Nephron (organoid): ENCODE results near the gene MYOM3.

Source experiments
- H3K27ac Mint-ChIP-seq, 3 experiments: 2 replicates each; pipeline ENCODE4 v1.8.0; 2020; ENCODE audit warnings: mixed read lengths in 3 of 3, mild to moderate bottlenecking in 2 of 3, moderate library complexity in 1 of 3
- H3K27me3 Mint-ChIP-seq: 2 replicates; pipeline ENCODE4 v1.8.0; 2021; ENCODE audit warnings: low read depth, mild to moderate bottlenecking, moderate library complexity, mixed read lengths
- H3K36me3 Mint-ChIP-seq: 2 replicates; pipeline ENCODE4 v1.8.0; 2020; ENCODE audit warnings: low read depth, mixed read lengths
- H3K4me1 Mint-ChIP-seq: 2 replicates; pipeline ENCODE4 v1.8.0; 2020; ENCODE audit warnings: mixed read lengths
- H3K4me3 Mint-ChIP-seq, 3 experiments: 2 replicates each; pipeline ENCODE4 v1.8.0; 2020; ENCODE audit warnings: mild to moderate bottlenecking in 3 of 3, mixed read lengths in 3 of 3, moderate library complexity in 2 of 3
- H3K9me3 Mint-ChIP-seq: 2 replicates; pipeline ENCODE4 v1.8.0; 2020; ENCODE audit warnings: mixed read lengths
- TF ChIP-seq, protein P1 (sequence below), 3 experiments: fragments of 200-600 bp; sonication (generic); IDR thresholded peaks; one replicate each; pipeline ENCODE4 v1.5.0; 2021; ENCODE audit warnings: antibody characterized with exemption in 3 of 3; ENCODE audit not compliant: unreplicated experiment in 3 of 3

The MYOM3 gene

GRCh38 chr1:24077278-24077978 is 34.5 kb downstream of the MYOM3 start:
- Mint-ChIP-seq H3K9me3 (no peaks in the 10 kb centered on the region), H3K27me3 (no peaks in the 10 kb centered on the region), H3K27ac (no peak overlapping the region), H3K4me1 (no peaks in the 10 kb centered on the region), H3K4me3 (no peak overlapping the region), H3K36me3 (no peaks in the 10 kb centered on the region)
- TF ChIP-seq, protein P1, sequence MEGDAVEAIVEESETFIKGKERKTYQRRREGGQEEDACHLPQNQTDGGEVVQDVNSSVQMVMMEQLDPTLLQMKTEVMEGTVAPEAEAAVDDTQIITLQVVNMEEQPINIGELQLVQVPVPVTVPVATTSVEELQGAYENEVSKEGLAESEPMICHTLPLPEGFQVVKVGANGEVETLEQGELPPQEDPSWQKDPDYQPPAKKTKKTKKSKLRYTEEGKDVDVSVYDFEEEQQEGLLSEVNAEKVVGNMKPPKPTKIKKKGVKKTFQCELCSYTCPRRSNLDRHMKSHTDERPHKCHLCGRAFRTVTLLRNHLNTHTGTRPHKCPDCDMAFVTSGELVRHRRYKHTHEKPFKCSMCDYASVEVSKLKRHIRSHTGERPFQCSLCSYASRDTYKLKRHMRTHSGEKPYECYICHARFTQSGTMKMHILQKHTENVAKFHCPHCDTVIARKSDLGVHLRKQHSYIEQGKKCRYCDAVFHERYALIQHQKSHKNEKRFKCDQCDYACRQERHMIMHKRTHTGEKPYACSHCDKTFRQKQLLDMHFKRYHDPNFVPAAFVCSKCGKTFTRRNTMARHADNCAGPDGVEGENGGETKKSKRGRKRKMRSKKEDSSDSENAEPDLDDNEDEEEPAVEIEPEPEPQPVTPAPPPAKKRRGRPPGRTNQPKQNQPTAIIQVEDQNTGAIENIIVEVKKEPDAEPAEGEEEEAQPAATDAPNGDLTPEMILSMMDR (IDR thresholded peaks at IDR 0.05; ENCODE audit: unreplicated experiment in 3 of 3): no peak

DNA sequence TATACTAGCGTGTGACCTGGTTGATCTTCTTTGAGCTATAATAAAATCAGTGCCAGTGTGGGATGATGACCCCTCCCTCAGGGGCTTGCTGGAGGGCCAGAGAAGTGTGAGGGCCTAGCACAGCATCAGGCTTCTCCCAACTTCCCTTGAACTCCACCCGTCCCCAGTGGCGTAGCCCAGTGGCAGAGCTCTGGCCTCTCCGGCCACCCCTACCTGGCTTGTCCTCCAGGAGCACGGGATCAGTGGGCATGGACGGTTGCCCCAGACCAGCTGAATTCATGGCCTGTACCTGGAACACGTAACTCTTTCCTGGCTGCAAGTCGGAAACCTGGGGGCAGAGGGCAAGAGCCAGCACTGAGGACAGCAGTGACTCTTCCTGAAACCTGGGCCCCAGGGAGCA is 36.0 kb downstream of the MYOM3 start:
- H3K4me3 Mint-ChIP-seq: no peak overlapping the region
- H3K27me3 Mint-ChIP-seq: peaks cover 3% of the 10 kb centered on the region
- H3K4me1 Mint-ChIP-seq: peaks cover 1% of the 10 kb centered on the region
- no peak overlapping the region for H3K27ac Mint-ChIP-seq
- TF ChIP-seq, protein P1 (IDR thresholded peaks at IDR 0.05; ENCODE audit: unreplicated experiment in 3 of 3): no peak
- H3K9me3 Mint-ChIP-seq: no peaks in the 10 kb centered on the region
- H3K36me3 Mint-ChIP-seq: no peaks in the 10 kb centered on the region

DNA sequence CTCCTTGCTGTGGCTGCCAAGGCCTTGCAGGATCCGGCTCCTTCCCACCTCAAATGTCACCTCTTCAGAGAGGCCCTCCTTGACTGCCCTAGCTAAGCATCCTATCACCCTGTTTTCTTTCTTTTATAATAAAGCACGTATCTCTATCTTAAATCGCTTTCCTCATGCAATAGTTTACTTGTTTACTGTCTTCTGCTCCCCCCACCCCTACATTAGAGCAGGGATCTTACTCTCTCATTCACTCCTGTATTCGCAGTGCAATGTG is 36.4 kb downstream of the MYOM3 start:
- no peak overlapping the region for H3K4me3 Mint-ChIP-seq
- H3K36me3 Mint-ChIP-seq: no peaks in the 10 kb centered on the region
- H3K4me1 Mint-ChIP-seq: peaks cover 5% of the 10 kb centered on the region
- TF ChIP-seq, protein P1 (IDR thresholded peaks at IDR 0.05; ENCODE audit: unreplicated experiment in 3 of 3): no peak
- H3K27ac Mint-ChIP-seq: no peak overlapping the region
- no peaks in the 10 kb centered on the region for H3K9me3 Mint-ChIP-seq
- H3K27me3 Mint-ChIP-seq: peaks cover 3% of the 10 kb centered on the region

GRCh38 chr1:24074817-24075589 is 36.9 kb downstream of the MYOM3 start:
- Mint-ChIP-seq H3K9me3 (no peaks in the 10 kb centered on the region), H3K4me3 (no peak overlapping the region), H3K4me1 (peaks cover 5% of the 10 kb centered on the region), H3K36me3 (no peaks in the 10 kb centered on the region), H3K27me3 (peaks cover 3% of the 10 kb centered on the region), H3K27ac (no peak overlapping the region)
- TF ChIP-seq, protein P1 (IDR thresholded peaks at IDR 0.05; ENCODE audit: unreplicated experiment in 3 of 3): no peak

DNA sequence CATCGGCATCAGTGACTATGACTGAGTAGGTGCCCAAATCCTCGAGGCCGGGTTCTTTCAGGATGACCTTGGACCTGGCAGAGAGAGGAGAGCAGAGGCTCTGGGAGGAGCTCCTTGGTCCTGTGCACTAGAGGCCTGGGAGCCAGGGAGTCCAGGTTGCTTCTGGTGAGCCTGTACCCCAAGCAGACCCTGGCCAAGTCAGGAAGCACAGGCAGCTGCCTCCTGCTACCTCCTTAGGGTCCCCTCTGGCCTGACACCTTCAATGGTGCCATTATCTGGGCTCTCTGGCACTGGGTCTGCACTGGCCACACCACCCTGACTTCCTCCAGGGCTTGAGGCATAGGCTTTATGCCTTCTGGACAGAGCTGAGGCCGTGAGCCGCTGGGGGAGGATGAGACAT is 37.7 kb downstream of the MYOM3 start:
- no peaks in the 10 kb centered on the region for H3K36me3 Mint-ChIP-seq
- peaks cover 5% of the 10 kb centered on the region for H3K4me1 Mint-ChIP-seq
- no peak overlapping the region for H3K4me3 Mint-ChIP-seq
- peaks cover 3% of the 10 kb centered on the region for H3K27me3 Mint-ChIP-seq
- H3K27ac Mint-ChIP-seq: no peak overlapping the region
- TF ChIP-seq, protein P1 (IDR thresholded peaks at IDR 0.05; ENCODE audit: unreplicated experiment in 3 of 3): no peak
- no peaks in the 10 kb centered on the region for H3K9me3 Mint-ChIP-seq

- H3K27me3 Mint-ChIP-seq: peaks cover 3% of the 10 kb centered on the region
- H3K36me3 Mint-ChIP-seq: no peaks in the 10 kb centered on the region
- H3K4me3 Mint-ChIP-seq: no peak overlapping the region
- no peaks in the 10 kb centered on the region for H3K9me3 Mint-ChIP-seq
- H3K4me1 Mint-ChIP-seq: peaks cover 5% of the 10 kb centered on the region
- no peak overlapping the region for H3K27ac Mint-ChIP-seq
- TF ChIP-seq, protein P1 (IDR thresholded peaks at IDR 0.05; ENCODE audit: unreplicated experiment in 3 of 3): no peak
These were observed 40.0 kb downstream of the MYOM3 start for GRCh38 chr1:24071941-24072340.
